ENCODE measurements around the gene CHAT.

The CHAT gene

GRCh38 chr10:49575489-49576072 is 38.3 kb upstream of the CHAT start:
- no peak overlapping the region for H3K27ac ChIP-seq
- TF ChIP-seq ZFX (IDR thresholded peaks at IDR 0.05): no peak
- no peak for TF ChIP-seq CTCF (conservative IDR thresholded peaks at IDR 0.05)

- TF ChIP-seq CTCF (conservative IDR thresholded peaks at IDR 0.05) (no peak), ZFX (IDR thresholded peaks at IDR 0.05) (no peak)
- no peak overlapping the region for H3K27ac ChIP-seq
Observed at GRCh38 chr10:49577182-49577925, 36.5 kb upstream of the CHAT start.

GRCh38 chr10:49578392-49578791 is 35.4 kb upstream of the CHAT start:
- H3K27ac ChIP-seq: no peak overlapping the region
- TF ChIP-seq CTCF (conservative IDR thresholded peaks at IDR 0.05) (no peak), ZFX (IDR thresholded peaks at IDR 0.05) (no peak)

GRCh38 chr10:49579621-49580020 is 34.2 kb upstream of the CHAT start:
- H3K27ac ChIP-seq: no peak overlapping the region
- no peak for TF ChIP-seq ZFX (IDR thresholded peaks at IDR 0.05)
- no peak for TF ChIP-seq CTCF (conservative IDR thresholded peaks at IDR 0.05)

- TF ChIP-seq ZFX (IDR thresholded peaks at IDR 0.05) (no peak), CTCF (conservative IDR thresholded peaks at IDR 0.05) (no peak)
Observed at GRCh38 chr10:49585387-49585786, 28.4 kb upstream of the CHAT start.

GRCh38 chr10:49587981-49588380 is 25.9 kb upstream of the CHAT start:
- TF ChIP-seq ZFX (IDR thresholded peaks at IDR 0.05): no peak
- no peak for TF ChIP-seq CTCF (conservative IDR thresholded peaks at IDR 0.05)
- no peak overlapping the region for H3K27ac ChIP-seq

More at GRCh38 chr10:49585387-49585786, 28.4 kb upstream of the CHAT start:
- no peak overlapping the region for H3K27ac ChIP-seq

GRCh38 chr10:49592726-49593563 is 20.9 kb upstream of the CHAT start:
- no peak overlapping the region for H3K27ac ChIP-seq
- peak; percentile 95 for TF ChIP-seq CTCF (conservative IDR thresholded peaks at IDR 0.05)
- no peak for TF ChIP-seq ZFX (IDR thresholded peaks at IDR 0.05)

Data from C4-2B (cell line).